Adrenal gland (tissue), 5 donors: ENCODE measurements around the gene UBE2D4.
"Not testable (repeated sequence)": the region's sequence is repeated elsewhere in the genome, so short reads cannot be mapped to it uniquely, and the experiment has no call there.

Source experiments
- CTCF ChIP-seq, 6 experiments: fragments of 450-650 bp in 4 of 6; fragments of 200-600 bp in 2 of 6; sonication (generic) in 1 of 6; IDR thresholded peaks; 1 replicate in 5 of 6; 2 replicates in 1 of 6; pipeline versions ENCODE4 v1.5.1 to v1.8.0; 2016 to 2021; ENCODE audit warnings: antibody characterized with exemption in 6 of 6, mild to moderate bottlenecking in 2 of 6, moderate library complexity in 1 of 6
- POLR2A ChIP-seq, 2 donors: fragments of 450-650 bp; IDR thresholded peaks; one replicate each; pipeline ENCODE4 v1.6.1; 2017; ENCODE audit warnings: antibody characterized with exemption in 2 of 2, mild to moderate bottlenecking in 2 of 2, moderate library complexity in 1 of 2
- donor health status: DM: no; HTN: no; CAD: no.

GRCh38 chr7:43983736-43984135, 57.5 kb downstream of the UBE2D4 start:
- not testable (repeated sequence) for TF ChIP-seq POLR2A, CTCF (IDR thresholded peaks at IDR 0.05)
